ENCODE results near the gene CHMP4A. TPM values are rescaled to one million over a fixed set of nuclear protein-coding genes. Genes with fewer than 3 reads are reported as not detected.

CHMP4A gene
- total and polyA plus RNA-seq, 2 of the 13 experiments (the other 11 are each of a cell fraction or from before 2014, with no cell fraction given) = 83.6 to 113 TPM

GRCh38 chr14:24251880-24252288, 38.6 kb upstream of the CHMP4A start (continued):
- TF ChIP-seq ZNF775 (CRISPR knock-in tag; IDR thresholded peaks at IDR 0.05; ENCODE audit: borderline replicate concordance) = no peak
- no peak for TF ChIP-seq UBTF (CRISPR knock-in tag; IDR thresholded peaks at IDR 0.05)
- TF ChIP-seq BCL3 (CRISPR knock-in tag; IDR thresholded peaks at IDR 0.05) = 0 out of 2 replicates have a peak, but pooled peaks have one; percentile 63
- TF ChIP-seq, protein P1, sequence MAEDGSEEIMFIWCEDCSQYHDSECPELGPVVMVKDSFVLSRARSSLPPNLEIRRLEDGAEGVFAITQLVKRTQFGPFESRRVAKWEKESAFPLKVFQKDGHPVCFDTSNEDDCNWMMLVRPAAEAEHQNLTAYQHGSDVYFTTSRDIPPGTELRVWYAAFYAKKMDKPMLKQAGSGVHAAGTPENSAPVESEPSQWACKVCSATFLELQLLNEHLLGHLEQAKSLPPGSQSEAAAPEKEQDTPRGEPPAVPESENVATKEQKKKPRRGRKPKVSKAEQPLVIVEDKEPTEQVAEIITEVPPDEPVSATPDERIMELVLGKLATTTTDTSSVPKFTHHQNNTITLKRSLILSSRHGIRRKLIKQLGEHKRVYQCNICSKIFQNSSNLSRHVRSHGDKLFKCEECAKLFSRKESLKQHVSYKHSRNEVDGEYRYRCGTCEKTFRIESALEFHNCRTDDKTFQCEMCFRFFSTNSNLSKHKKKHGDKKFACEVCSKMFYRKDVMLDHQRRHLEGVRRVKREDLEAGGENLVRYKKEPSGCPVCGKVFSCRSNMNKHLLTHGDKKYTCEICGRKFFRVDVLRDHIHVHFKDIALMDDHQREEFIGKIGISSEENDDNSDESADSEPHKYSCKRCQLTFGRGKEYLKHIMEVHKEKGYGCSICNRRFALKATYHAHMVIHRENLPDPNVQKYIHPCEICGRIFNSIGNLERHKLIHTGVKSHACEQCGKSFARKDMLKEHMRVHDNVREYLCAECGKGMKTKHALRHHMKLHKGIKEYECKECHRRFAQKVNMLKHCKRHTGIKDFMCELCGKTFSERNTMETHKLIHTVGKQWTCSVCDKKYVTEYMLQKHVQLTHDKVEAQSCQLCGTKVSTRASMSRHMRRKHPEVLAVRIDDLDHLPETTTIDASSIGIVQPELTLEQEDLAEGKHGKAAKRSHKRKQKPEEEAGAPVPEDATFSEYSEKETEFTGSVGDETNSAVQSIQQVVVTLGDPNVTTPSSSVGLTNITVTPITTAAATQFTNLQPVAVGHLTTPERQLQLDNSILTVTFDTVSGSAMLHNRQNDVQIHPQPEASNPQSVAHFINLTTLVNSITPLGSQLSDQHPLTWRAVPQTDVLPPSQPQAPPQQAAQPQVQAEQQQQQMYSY (CRISPR knock-in tag; IDR thresholded peaks at IDR 0.05) = no peak
- TF ChIP-seq ZNF513 (CRISPR knock-in tag; conservative IDR thresholded peaks at IDR 0.05) = no peak
- 0 out of 2 replicates have a peak, but pooled peaks have one; percentile 74 for TF ChIP-seq GZF1 (CRISPR knock-in tag; IDR thresholded peaks at IDR 0.05)
- TF ChIP-seq TOPORS (CRISPR knock-in tag; IDR thresholded peaks at IDR 0.05) = no peak
- TF ChIP-seq HDAC1 (CRISPR knock-in tag; IDR thresholded peaks at IDR 0.05) = 0 out of 2 replicates have a peak, but pooled peaks have one; percentile 12
- TF ChIP-seq NCOA2 (CRISPR knock-in tag; IDR thresholded peaks at IDR 0.05) = no peak
- no peak for TF ChIP-seq ZNF207 (IDR thresholded peaks at IDR 0.05; ENCODE audit: borderline replicate concordance)
- no peak for TF ChIP-seq FLYWCH1 (CRISPR knock-in tag; IDR thresholded peaks at IDR 0.05)
- 0 out of 2 replicates have a peak, but pooled peaks have one; percentile 63 for TF ChIP-seq KDM5B (CRISPR knock-in tag; IDR thresholded peaks at IDR 0.05; ENCODE audit: borderline replicate concordance)
- peak; percentile 47; the same call in 1 of the 2 replicates for TF ChIP-seq ZMAT3 (CRISPR knock-in tag; conservative IDR thresholded peaks at IDR 0.05)
- TF ChIP-seq ZNF607 (CRISPR knock-in tag; IDR thresholded peaks at IDR 0.05; ENCODE audit: borderline replicate concordance) = peak; percentile 9; the same call in 1 of the 2 replicates
- TF ChIP-seq TCF12 (IDR thresholded peaks at IDR 0.05) = no peak
- TF ChIP-seq TCF12 (CRISPR knock-in tag; IDR thresholded peaks at IDR 0.05) = 0 out of 2 replicates have a peak, but pooled peaks have one; percentile 10
- no peak for TF ChIP-seq RFX5 (IDR thresholded peaks at IDR 0.05; ENCODE audit: low read depth, low read length)
- TF ChIP-seq ZSCAN12 (CRISPR knock-in tag; IDR thresholded peaks at IDR 0.05) = no peak
- no peak for TF ChIP-seq ZFX (CRISPR knock-in tag; IDR thresholded peaks at IDR 0.05; ENCODE audit: low read depth)

Data from HepG2 (cell line).